Upper lobe of right lung (tissue), 1 donor: ENCODE measurements around the gene LTB4R. TPM values are rescaled to one million over a fixed set of nuclear protein-coding genes. Genes with fewer than 3 reads are reported as not detected.

Source experiments
- ATAC-seq: fragments of 200-7000 bp; cut with Tn5 transposase; one replicate; pipeline ENCODE4 v1.9.1; 2020; ENCODE audit warnings: mild to moderate bottlenecking, moderate library complexity
- DNase-seq: peaks from one replicate; pipeline ENCODE4 v3.0.0-alpha.2; 2020
- H3K27ac ChIP-seq: fragments of 200-600 bp; one replicate; pipeline ENCODE4 v1.8.0; 2022
- H3K27me3 ChIP-seq: fragments of 200-600 bp; one replicate; pipeline ENCODE4 v1.8.0; 2022; ENCODE audit warnings: mild to moderate bottlenecking
- H3K36me3 ChIP-seq: fragments of 200-600 bp; one replicate; pipeline ENCODE4 v1.8.0; 2022
- H3K4me1 ChIP-seq: fragments of 200-600 bp; one replicate; pipeline ENCODE4 v1.8.0; 2022
- H3K4me3 ChIP-seq: fragments of 200-600 bp; one replicate; pipeline ENCODE4 v1.8.0; 2022; ENCODE audit warnings: mild to moderate bottlenecking
- H3K9me3 ChIP-seq: fragments of 200-600 bp; one replicate; pipeline ENCODE4 v1.8.0; 2022
- intact Hi-C: fragments of 100-400 bp; cut with DNase I; formaldehyde crosslinking; loops from one replicate; pipeline ENCODE4 v1.11.0; 2022
- total RNA-seq: library from RNA; stranded (reverse); fragmentation: NEBNext Ultra II Directional; extraction: Animal tissue kit (Norgen Biotek cat#: 25700); gene quantifications from one replicate; pipeline ENCODE4 v1.2.1, GENCODE V29; 2021
- TF ChIP-seq, protein P1 (sequence below): fragments of 200-600 bp; IDR thresholded peaks from one replicate; pipeline ENCODE4 v1.8.0; 2022; ENCODE audit warnings: antibody characterized with exemption
- donor health status: DM: no; HTN: yes; CAD: no; lungs with severe emphysema.

Gene LTB4R
- total RNA-seq, 1 donor from 2014 or later, result 9.8 TPM

DNA sequence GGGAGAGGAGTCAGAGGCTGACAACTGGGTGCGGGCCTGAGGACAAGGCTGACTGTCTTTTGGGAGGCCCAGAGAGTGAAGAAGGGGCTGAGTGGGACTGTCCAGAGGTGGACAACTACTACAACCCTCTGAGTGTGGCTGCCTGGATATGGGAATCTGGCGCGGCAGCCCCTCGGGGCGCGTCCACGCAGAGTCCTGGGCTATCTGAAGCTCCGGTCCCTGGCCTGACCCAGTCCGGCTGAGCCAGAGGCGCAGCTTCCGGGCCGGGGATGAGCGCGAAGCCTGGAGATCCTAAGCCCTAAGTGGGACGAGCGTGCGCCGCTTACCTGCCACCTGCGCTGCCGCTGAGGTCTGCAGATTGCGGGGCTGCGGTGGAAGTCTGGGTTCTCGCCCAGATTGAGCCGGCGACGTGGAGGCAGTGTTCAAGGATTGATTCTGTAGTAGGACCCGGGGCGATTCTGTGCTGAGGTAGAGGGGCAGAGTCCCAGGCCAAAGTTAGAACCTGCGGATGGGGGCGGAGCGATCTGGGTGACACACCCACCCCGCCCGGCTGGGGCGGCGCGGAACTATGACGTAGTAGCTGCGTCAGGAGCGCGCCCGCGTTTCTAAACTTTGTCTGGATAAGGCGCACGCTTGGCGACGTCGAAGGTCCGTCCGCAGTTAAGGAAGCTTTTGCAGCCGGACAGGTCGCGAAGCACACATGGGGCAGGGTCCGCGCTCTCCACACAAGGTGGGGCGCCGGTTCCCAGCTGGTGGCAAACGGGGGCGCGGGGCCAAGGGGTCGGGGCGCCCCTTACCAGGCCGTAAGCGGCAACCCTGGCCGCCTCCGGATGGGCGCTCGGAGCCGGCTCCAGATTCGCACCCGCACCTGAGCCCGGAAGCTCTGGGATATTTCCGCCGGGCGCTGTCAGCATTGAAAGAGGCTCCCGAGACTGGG lies 11.8 kb upstream of the LTB4R start, which contains the start of the genes DHRS1 and NOP9:
Gene DHRS1 (minus strand): TSS at position 526 of the 937 bp plus-strand sequence. CDS start 674 bp downstream, outside the sequence.
Gene NOP9 (plus strand): TSS at position 596 of the 937 bp plus-strand sequence. CDS start 105 bp downstream, at position 701.
- intact Hi-C loops, result no loop called here
- H3K27ac ChIP-seq, result peak within 1 kb of the TSS; percentile 89
- peaks cover 46% of the 10 kb centered on the region for H3K36me3 ChIP-seq
- peak; percentile 95 for DNase-seq
- H3K9me3 ChIP-seq, result no peaks in the 10 kb centered on the region
- peak within 1 kb of the TSS; percentile 73 for H3K4me3 ChIP-seq
- peak; percentile 94 for ATAC-seq
- no peaks in the 10 kb centered on the region for H3K27me3 ChIP-seq
- TF ChIP-seq, protein P1, sequence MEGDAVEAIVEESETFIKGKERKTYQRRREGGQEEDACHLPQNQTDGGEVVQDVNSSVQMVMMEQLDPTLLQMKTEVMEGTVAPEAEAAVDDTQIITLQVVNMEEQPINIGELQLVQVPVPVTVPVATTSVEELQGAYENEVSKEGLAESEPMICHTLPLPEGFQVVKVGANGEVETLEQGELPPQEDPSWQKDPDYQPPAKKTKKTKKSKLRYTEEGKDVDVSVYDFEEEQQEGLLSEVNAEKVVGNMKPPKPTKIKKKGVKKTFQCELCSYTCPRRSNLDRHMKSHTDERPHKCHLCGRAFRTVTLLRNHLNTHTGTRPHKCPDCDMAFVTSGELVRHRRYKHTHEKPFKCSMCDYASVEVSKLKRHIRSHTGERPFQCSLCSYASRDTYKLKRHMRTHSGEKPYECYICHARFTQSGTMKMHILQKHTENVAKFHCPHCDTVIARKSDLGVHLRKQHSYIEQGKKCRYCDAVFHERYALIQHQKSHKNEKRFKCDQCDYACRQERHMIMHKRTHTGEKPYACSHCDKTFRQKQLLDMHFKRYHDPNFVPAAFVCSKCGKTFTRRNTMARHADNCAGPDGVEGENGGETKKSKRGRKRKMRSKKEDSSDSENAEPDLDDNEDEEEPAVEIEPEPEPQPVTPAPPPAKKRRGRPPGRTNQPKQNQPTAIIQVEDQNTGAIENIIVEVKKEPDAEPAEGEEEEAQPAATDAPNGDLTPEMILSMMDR, result no peak
- peaks cover 32% of the 10 kb centered on the region for H3K4me1 ChIP-seq

DNA sequence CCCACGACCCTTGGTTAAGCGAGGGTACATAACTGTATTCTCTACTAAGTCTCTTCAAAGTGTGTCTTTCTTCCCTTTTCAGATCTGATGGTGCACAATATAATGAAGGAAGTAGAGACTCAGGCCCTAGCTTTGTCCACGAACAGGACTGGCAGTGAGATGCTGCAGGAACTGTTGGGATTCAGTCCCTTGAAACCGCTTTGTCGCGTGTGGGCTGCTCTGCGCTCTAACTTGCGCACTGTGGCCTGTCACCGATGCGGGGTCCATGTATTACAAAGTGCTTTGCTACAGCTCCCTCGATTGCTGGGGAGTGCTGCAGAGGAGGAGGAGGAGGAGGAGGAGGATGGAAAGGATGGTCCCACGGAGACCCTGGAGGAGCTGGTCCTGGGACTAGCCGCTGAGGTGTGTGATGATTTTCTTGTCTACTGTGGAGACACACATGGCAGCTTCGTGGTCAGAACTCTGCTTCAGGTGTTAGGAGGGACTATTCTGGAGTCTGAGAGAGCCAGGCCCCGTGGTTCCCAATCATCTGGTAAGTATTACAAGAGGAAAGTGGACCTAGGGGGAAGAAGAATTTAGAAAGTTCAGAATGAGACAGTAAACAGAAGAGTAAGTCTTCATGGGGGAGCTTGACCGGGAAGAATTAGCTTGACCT lies 10.8 kb upstream of the LTB4R start:
- peaks cover 32% of the 10 kb centered on the region for H3K4me1 ChIP-seq
- DNase-seq (no peak), ATAC-seq (no peak)
- H3K27me3 ChIP-seq, result no peaks in the 10 kb centered on the region
- intact Hi-C loops, result no loop called here
- TF ChIP-seq, protein P1, result no peak
- peaks cover 47% of the 10 kb centered on the region for H3K36me3 ChIP-seq
- H3K4me3 ChIP-seq, result peak overlapping the region; percentile 73
- peak overlapping the region; percentile 89 for H3K27ac ChIP-seq
- no peaks in the 10 kb centered on the region for H3K9me3 ChIP-seq

DNA sequence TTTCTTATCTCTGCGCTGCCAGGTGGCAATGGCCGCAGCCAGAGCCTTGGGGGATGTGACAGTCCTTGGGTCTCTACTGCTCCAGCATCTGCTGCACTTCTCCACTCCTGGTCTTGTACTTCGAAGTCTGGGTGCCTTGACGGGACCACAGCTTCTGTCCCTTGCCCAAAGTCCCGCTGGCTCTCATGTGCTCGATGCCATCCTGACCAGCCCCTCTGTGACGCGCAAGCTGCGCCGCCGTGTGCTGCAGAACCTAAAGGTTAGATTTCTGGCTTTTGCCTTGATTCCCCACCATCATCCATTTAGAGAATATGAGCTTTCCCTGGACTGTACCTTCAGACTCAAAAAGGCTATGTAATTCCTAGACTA lies 7.3 kb upstream of the LTB4R start:
- Histone ChIP-seq H3K9me3 (no peaks in the 10 kb centered on the region), H3K4me1 (peaks cover 15% of the 10 kb centered on the region), H3K27ac (no peak overlapping the region), H3K4me3 (no peak overlapping the region), H3K27me3 (no peaks in the 10 kb centered on the region), H3K36me3 (peaks cover 57% of the 10 kb centered on the region)
- ATAC-seq, result no peak
- intact Hi-C loops, result no loop called here
- no peak for DNase-seq
- TF ChIP-seq, protein P1, result no peak

DNA sequence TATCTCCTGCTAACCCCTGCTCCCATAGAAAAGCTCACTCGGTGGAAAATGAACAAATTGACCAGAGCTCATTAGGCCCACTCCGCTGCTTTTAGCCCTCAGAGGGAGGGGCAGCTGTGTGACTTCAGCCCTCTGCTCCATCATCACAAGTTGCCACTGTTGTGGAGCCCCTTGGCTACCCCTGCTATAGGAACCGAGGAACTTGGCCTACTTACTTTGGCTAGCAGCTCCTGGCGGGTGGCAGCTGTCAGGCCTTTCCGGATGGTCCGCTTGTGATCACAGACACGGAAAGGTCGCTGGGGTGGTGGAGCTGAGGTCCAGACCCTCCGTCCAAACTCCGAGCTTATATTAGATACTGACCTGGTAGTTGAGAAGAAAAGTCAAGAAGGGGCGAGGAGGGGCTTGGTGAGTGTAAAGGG lies 4.1 kb upstream of the LTB4R start:
- TF ChIP-seq, protein P1, result no peak
- Histone ChIP-seq H3K4me1 (peaks cover 32% of the 10 kb centered on the region), H3K36me3 (peaks cover 52% of the 10 kb centered on the region), H3K27ac (no peak overlapping the region), H3K4me3 (no peak overlapping the region), H3K9me3 (no peaks in the 10 kb centered on the region), H3K27me3 (no peaks in the 10 kb centered on the region)
- ATAC-seq, result no peak
- intact Hi-C loops, result no loop called here
- no peak for DNase-seq

GRCh38 chr14:24307575-24308341 lies 3.5 kb upstream of the LTB4R start, which contains the start of gene CIDEB:
Gene CIDEB, minus strand, starts transcription at chr14:24307977. Its CDS starts 119 bp downstream, at chr14:24307858.
- Histone ChIP-seq H3K27ac (no peak within 1 kb of the TSS), H3K27me3 (no peaks in the 10 kb centered on the region), H3K4me1 (peaks cover 38% of the 10 kb centered on the region), H3K4me3 (no peak within 1 kb of the TSS), H3K36me3 (peaks cover 46% of the 10 kb centered on the region), H3K9me3 (no peaks in the 10 kb centered on the region)
- TF ChIP-seq, protein P1, result peak; percentile 95
- DNase-seq, result no peak
- intact Hi-C loops, result no loop called here
- peak; percentile 63 for ATAC-seq
